HG02610 (cell line): ENCODE measurements around the gene CSMD2.
"Not testable (repeated sequence)": the region's sequence is repeated elsewhere in the genome, so short reads cannot be mapped to it uniquely, and the experiment has no call there.

Source experiments
- ATAC-seq: cut with Tn5 transposase; IDR thresholded peaks from one replicate; pipeline ENCODE4 v1.9.1; 2021; ENCODE audit warnings: mild to moderate bottlenecking, moderate library complexity; ENCODE audit not compliant: unreplicated experiment

Gene CSMD2

DNA sequence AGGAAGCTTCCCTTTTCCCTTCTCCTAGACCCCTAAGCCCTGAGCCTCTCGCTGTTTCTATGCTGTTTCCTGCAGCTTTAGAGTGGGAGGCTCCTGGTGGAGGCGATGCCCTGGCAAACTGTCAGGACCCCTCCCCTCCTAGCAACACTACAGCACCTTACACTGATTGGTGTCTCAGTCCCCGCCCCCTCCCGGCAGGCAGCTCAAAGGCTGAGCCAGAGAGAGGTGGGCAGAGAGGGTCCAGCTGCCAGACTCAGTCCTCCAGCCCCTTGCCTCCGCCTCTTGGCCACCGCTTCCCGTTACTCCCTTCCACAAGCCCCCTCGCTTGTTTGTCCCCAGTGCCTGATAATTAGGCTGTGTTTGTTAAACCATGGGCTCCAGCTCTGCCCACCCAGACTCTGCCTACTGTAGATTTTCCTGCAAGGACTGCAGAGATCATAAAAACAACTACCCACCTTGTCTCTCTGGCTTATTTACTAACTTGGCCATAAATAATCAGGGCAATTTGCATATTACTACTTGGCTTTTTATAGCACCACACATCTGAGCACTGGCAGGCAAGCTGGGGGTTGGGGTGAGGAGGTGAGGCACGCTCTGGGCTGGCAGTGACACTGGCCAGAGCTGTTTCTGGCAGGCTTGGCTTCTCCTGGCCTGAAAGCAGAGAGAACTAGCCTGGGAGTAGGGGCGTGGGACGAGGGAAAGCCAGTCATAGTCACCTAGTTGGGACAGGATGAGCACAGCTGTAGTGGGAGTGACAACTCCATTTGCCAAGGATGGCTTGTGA is 107.5 kb downstream of the CSMD2 start:
- ATAC-seq: no peak

DNA sequence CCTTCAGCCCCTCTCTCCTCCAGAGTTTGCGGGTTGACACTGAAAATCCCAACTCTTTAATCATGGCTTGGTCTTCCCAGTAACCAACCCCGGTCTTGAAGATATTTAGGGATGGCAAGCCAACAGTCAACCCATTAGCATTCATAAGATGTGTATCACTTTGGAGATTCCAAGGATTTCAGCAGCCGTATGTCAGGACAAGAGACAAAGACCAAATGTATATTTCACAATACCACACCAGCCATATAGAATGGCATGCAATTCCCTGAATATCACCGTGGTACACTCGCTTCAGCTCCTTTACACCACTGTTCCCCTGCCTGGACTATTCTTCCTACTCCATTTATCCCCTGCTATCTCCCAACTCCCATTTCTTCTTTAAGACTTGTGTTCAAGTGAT is 109.2 kb downstream of the CSMD2 start:
- no peak for ATAC-seq

DNA sequence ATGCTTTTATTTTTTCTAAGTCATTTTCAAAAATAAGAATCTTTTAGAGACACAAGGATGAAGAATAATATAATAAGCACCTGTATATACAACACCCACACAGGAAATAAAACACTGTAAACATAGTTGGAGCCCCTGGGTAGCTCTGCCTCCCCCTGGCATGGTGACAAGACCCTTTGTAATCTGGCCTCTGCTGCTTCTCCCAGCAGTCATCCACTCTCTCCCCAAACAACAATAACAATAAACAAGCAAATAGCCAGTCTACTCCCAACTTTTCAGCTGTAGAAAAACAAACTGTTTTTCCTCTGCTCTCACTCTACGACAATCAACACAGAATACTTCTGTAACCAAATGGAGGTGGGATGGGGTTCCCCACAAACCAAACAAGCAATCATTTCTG is 110.1 kb downstream of the CSMD2 start:
- no peak for ATAC-seq

DNA sequence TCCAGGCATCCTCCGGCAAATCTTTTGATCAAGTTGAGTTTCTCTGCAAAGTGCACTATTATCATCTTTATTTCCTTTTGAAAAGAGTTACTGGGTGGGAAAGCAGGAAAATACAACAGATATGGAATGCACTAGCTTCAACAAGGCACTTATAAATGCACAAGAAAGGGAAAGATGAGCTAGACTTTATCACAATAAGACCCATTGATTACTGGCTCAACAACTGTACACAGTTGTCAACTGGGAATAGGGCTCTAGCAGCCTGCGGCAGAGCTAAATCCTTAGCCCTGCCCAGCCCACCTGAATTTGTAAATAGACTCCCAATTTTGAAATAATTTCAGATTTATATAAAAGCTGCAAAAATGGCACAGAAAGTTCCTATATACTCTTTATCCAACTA is 111.4 kb downstream of the CSMD2 start:
- no peak for ATAC-seq

DNA sequence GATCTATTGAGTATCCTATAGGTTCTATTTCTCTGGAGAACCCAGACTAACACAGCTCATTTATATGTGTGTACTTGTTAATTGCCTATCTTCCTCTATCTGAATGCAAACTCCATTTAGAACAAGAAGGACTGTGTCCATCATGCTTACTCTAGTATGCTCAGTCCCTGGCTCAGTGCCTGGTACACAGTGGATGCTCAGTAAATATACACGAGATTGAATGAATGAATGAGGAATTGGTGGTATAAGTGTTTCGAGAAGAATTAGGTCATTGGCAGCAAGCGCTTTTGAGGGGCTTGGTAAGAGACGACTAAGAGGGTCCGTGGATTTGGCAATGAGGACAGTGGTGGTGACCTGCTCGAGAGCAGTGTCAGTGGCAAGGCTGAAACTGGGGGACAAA is 112.5 kb downstream of the CSMD2 start:
- no peak for ATAC-seq

DNA sequence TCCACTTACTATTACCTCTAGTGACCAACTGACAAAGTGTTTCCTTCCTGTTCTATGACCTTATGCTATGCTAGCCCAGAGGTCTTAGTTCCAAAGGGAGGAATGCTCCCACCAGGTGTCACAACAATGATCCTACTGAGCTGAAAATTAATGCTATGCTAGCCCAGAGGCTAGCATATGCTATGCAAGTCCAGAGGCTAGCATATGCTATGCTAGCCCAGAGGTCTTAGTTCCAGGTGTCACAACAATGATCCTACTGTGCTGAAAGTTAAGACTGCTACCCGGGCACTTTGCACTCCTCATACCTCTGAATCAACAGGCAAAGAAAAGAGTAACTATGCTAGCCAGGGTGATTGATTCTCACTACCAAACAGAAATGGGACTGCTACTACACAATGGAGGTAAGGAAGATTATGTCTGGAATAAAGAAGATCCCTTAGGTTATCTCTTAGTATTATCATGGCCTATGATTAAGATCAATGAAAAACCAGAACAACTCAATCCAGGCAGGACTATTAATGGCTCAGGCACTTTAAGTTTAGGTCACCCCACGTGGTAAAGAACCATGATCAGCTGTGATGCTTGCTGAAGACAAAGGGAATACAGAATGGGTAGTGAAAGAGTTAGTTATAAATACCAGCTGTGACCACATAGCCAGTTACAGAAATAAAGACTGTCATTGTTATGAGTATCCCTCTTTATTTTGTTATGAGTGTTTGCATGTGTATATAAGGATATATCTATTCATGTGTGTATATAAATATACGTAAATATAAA is 114.1 kb downstream of the CSMD2 start:
- ATAC-seq: no peak

DNA sequence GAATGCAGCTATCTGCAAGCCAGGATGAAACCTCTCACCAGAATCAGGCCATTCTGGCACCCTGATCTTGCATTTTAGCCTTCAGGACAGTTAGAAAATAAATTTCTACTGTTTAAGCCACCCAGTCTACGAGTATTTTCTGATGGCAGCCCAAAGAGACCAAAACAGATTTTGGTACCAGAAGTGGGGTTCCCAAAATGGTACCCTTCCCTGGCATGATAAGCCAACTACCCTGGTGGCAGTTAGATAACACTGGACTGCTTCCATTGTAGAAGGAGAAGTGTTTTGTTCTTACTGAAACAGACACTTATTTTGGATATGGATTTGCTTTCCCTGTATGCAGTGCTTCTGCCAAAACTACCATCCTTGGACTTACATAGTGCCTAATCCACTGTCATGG is 115.0 kb downstream of the CSMD2 start:
- ATAC-seq: no peak

DNA sequence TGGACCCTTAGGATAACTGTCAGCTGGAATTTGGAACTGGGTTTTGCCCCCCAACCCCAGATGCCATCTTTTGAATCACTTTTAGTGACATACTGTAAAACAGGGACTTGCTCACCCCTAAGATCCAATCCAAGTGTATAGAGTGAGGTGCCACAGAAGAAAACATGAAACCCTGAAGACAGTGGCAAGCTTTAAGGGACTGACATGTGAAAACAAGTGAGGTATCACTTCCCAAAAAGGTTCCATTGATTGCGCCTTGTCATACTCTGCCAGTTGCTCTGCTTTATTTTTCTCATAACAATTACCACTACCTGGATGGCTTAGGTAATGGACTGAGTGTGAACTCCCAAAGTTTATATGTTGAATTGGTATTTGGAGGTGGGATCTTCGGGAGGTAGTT is 115.6 kb downstream of the CSMD2 start:
- no peak for ATAC-seq

DNA sequence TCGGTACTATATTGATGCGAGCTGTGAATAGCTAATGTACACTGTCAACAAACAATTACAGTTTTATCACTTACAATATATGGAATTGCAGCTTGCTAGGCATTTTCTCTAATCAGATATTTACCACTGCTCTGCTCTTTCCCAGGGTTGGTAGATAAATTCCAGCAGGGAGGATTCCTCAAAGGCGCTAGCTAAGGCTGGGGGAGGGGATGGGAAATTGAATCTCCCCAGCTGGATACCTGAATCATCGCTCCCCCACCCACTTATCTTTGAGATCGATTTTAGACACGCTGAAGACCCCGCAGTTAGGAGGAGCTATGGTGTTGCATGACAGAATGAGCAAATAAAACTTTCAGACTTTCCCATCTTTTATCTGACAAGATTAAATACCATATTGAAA is 127.2 kb downstream of the CSMD2 start:
- no peak for ATAC-seq

DNA sequence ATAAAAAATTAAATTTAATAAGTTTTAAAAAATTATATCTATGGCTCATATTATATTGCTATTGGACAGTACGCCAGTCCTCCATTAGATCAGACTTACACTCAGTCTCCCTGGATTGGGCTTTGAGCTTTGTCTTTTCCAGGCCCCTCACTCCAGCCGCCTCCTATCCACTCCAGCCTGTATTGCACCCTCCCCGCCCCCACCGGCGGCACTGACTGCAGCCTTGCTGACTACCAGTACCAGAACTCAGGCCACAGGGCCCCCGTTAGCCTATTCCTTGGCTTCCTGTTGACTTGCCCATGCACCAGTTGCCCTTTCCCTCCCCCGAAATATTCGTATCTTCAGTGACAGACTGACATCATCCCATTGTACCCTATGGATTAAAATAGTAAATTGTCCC is 127.9 kb downstream of the CSMD2 start:
- no peak for ATAC-seq

DNA sequence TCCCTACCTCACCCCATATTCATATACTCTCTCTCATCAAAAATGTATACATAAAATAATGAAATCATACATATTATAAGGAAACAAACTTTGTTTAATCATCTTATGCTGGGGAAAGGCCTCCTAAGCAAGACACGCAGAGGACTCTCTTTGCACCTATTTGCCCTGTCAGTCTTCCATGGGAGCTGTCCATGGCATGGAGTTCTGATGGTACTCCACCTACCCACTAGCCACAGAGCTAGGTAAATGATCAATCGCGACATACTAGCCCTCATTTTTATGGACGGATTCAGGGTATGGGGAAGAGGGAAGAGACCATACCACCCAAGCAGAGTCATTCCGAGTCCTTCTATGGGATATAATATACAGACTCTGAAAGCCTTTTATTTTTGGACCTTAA is 131.0 kb downstream of the CSMD2 start:
- ATAC-seq: no peak

DNA sequence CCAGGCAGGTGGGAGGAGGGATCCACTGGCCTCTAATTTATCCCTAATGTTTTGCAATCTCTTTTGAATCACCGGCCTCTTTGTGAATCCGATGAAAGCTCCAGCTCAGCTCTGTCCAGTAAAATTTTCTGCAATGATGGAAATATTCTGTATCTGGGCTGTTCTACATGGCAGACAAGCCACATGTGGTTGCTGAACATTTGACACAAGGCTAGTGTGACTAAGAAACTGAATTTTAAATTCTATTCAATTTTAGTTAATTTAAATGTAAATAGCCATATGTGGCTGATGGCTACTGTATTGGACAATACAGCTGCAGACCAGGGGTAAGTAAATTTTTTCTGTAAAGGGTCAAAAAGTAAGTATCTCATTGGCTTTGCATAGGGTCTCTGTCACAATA is 135.1 kb downstream of the CSMD2 start:
- ATAC-seq: no peak

DNA sequence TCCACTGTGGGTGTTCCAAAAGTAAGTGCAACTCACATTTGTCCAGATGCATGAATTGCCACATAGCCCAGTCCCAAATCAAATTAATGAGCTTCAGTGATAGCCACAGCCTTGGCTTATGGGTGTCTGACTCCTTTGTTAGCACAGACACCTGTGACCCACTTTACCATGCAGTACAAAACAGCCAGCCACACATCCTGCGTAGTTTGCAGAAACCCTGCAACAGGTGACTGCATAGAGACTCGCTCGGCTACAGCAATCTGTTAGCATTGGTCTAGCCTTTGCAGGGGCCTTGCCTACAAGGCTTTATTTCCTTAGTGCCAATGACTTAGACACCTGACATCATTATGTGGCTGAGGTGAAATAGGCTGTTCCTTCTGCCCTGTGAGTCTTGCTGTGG is 135.5 kb downstream of the CSMD2 start:
- ATAC-seq: no peak

DNA sequence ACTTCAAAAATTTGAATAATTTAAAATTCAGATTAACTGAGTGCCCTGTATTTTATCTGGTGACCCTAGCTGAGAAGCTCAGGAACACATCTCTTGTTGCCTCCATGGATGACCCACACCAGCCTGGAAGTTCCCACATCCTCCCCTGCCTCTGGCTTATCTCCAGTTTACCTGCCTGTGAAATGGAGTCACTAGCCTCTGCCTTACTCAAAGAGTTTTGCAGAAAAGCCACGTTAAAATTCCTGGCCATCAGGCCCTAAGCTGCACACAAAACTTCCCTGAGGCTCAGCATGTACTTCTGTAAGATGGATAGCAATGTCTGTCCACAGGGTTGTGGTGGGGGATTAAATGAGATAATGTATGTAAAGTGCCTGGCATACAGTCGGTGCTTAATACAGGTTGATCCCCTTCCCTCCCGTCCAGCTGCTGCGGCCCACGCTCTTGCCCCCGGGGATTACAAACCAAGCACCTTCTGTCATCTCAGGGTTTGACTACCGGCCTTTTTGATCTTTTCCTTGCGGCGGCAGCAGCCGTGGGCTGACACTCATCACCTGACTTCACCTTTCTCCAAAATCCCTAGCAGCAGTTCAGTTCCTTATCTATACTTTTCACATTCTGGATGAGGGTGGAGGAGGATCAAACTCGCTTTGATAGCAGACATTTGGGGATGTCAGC is 136.5 kb downstream of the CSMD2 start:
- ATAC-seq: no peak

DNA sequence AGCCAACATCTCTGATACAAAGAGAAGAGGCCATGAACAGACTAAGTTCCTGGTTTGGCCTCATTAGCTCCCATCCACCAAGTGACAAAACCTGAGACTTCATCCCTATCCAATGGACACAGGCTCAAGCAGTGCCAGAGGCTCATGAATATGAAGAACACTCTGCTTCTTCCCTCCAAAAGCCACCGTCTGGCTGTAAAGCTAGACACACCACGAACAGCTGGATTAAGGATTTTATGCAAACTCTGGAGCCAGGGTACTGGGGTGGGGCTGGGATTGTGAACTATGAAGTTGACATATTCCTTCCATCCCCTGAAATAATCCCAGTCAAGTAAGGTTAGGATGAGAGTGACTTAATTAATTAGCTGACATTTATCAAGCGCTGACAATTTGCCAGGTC is 139.4 kb downstream of the CSMD2 start:
- no peak for ATAC-seq

DNA sequence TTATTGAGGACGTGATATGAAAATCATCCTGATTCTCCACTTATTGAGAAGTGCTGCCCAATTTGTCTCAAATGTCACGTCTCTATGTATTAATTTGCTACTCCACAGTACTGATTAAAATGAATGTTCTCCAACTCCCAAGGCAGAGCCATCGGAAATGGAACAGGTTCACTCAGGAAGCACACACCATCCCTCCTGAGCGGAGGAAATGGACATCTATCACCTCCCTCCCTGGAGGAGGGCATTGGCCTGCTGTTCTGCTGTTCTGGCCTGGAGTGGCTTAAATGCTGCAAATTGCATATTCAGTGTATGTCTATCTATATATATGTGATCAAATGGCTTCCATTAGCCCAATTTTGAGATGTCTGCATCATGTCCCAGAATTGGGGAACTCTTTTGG is 140.5 kb downstream of the CSMD2 start:
- no peak for ATAC-seq

DNA sequence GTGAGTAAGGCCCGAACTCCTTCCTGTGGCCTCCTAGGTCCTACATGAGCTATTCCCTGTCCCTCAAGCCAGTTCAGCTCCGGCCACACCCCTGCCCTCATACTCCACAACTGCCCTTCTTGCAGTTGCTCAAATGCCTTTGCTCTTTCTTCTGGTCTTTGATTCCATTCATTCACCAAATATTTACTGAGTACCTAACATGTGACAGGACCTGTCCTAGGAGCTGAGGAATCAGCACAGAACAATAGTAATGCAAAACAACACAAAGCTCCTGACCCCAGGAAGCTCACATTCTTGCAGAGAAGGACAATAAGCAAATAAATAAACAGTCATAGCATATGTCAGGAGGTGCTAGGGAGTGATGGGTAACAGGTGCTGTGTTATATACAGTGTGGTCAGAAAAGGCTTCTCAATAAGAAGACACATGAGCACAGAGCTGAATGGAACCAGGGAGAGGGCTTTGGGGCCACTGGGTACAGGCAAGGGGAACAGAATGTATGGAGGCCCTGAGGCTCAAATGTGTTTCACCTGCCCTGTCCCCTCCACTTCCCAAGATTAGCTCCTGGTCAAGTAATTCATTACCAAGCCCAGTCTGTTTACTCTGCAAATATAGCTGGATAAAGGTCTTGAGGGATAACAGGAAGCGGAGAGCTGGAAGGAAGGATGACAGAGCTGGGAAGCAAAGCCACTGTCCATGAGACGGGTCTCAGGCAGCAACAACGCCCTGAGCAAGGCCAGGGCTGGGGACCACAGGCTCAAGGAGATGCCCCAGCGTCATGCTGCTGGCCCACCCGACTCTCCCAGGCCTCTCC is 145.1 kb downstream of the CSMD2 start:
- ATAC-seq: no peak

DNA sequence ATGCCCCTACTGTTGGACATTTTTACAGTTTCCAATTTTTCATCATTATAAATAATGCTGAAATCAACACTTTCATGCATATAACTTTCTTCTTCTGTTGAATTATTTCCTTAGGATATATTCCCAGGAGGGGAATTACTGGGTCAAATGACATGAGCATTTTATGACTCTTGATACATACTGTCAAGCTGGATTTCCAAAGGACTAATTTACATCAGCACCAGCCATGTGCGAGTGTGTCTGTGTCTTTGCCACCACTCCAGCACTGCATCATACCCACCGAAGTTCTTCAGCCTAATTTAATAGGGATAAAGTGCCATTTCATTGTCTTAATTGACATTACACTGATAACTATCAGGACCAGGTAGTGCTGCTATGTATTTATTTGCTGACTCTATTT is 146.7 kb downstream of the CSMD2 start:
- no peak for ATAC-seq

DNA sequence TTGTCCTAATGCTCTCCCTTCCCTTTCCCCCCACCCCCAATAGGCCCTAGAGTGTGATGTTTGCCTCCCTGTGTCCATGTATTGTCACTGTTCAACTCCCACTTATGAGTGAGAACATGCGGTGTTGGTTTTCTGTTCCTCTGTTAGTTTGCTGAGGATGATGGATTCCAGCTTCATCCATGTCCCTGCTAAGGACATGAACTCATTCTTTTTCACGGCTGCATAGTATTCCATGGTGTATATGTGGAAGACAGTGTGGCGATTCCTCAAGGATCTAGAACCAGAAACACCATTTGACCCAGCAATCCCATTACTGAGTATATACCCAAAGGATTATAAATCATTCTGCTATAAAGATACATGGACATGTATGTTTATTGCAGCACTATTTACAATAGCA is 148.7 kb downstream of the CSMD2 start:
- not testable (repeated sequence) for ATAC-seq

DNA sequence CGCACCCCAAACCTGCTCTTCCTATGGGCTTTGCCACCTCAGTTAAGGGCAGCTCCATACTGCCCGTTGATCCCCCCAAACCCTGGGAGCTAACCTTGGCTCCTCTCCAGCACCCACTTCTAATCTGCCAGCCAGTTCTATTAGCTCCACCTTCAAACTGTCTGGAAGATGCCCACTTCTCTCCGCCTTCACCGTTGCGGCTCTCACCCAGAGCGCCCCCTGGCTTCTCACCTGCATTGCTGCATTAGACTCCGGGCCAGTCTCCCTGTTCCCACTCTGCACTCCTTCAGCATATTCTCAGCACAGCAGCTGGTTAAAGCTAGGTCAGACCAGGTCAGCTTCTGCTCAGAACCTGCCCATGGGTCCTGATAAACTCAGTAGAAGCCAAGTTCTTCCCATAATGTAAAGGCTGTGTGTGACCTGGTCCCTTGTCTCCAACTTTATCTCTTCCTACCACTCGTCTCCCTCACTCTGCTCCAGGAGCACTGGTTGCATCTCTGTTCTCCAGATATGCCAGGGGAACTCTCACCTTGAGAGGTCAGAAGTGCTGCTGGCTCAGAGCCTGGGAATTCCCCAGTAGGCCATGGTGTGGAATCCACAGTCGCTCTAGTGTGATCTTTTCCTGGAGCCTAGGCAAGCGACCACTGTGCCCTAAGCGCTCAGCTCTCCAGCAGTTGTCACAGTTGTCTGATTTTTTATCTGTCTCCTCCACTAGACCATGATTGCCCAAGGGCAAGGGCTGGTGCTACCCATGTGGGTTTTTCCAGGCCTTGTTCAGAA is 150.9 kb downstream of the CSMD2 start:
- ATAC-seq: no peak
